ENCODE measurements around the gene SOX1.

Gene SOX1

GRCh38 chr13:112110479-112110878 is 43.5 kb downstream of the SOX1 start:
- no peak for DNase-seq (ENCODE audit: low read depth in 2 of 2)
- TF ChIP-seq CTCF (IDR thresholded peaks at IDR 0.05; ENCODE audit: low read depth, low read length), result no peak
- no peak overlapping the region for H3K4me3 ChIP-seq (replicated peaks in 1 of 2; ENCODE audit: low read depth in 2 of 2, low read length in 2 of 2)

GRCh38 chr13:112111239-112111857 is 44.4 kb downstream of the SOX1 start:
- no peak for TF ChIP-seq CTCF (IDR thresholded peaks at IDR 0.05; ENCODE audit: low read depth, low read length)
- no peak overlapping the region for H3K4me3 ChIP-seq (replicated peaks in 1 of 2; ENCODE audit: low read depth in 2 of 2, low read length in 2 of 2)

GRCh38 chr13:112112534-112113276 is 45.8 kb downstream of the SOX1 start:
- DNase-seq (ENCODE audit: low read depth in 2 of 2), result no peak
- no peak for TF ChIP-seq CTCF (IDR thresholded peaks at IDR 0.05; ENCODE audit: low read depth, low read length)
- H3K4me3 ChIP-seq (replicated peaks in 1 of 2; ENCODE audit: low read depth in 2 of 2, low read length in 2 of 2), result no peak overlapping the region

More at GRCh38 chr13:112111239-112111857, 44.4 kb downstream of the SOX1 start:
- no peak for DNase-seq (ENCODE audit: low read depth in 2 of 2)

- no peak for DNase-seq (ENCODE audit: low read depth in 2 of 2)
These were observed 46.4 kb downstream of the SOX1 start for GRCh38 chr13:112113348-112113747.

GRCh38 chr13:112113851-112114250 is 46.9 kb downstream of the SOX1 start:
- DNase-seq (ENCODE audit: low read depth in 2 of 2), result no peak
- TF ChIP-seq CTCF (IDR thresholded peaks at IDR 0.05; ENCODE audit: low read depth, low read length), result no peak
- no peak overlapping the region for H3K4me3 ChIP-seq (replicated peaks in 1 of 2; ENCODE audit: low read depth in 2 of 2, low read length in 2 of 2)

More at GRCh38 chr13:112113348-112113747, 46.4 kb downstream of the SOX1 start:
- TF ChIP-seq CTCF (IDR thresholded peaks at IDR 0.05; ENCODE audit: low read depth, low read length), result no peak
- no peak overlapping the region for H3K4me3 ChIP-seq (replicated peaks in 1 of 2; ENCODE audit: low read depth in 2 of 2, low read length in 2 of 2)

- H3K4me3 ChIP-seq (replicated peaks in 1 of 2; ENCODE audit: low read depth in 2 of 2, low read length in 2 of 2), result no peak overlapping the region
- no peak for TF ChIP-seq CTCF (IDR thresholded peaks at IDR 0.05; ENCODE audit: low read depth, low read length)
- DNase-seq (ENCODE audit: low read depth in 2 of 2), result no peak
These were observed 47.4 kb downstream of the SOX1 start for GRCh38 chr13:112114391-112114790.

Measured in cardiac fibroblast (primary cell).